BLaER1 (cell line): ENCODE results near the gene SLC6A1.

ENCODE experiments used
- H3K27ac ChIP-seq: shearing (Covaris generic); formaldehyde crosslinking; 2 replicates; pipeline ENCODE4 v1.8.1; 2022
- H3K27me3 ChIP-seq: shearing (Covaris generic); formaldehyde crosslinking; 2 replicates; pipeline ENCODE4 v1.8.1; 2022
- H3K36me3 ChIP-seq: shearing (Covaris generic); formaldehyde crosslinking; 2 replicates; pipeline ENCODE4 v1.8.1; 2022
- H3K4me1 ChIP-seq: shearing (Covaris generic); formaldehyde crosslinking; 2 replicates; pipeline ENCODE4 v1.8.1; 2022
- H3K4me2 ChIP-seq: shearing (Covaris generic); formaldehyde crosslinking; 2 replicates; pipeline ENCODE4 v1.8.1; 2022
- H3K4me3 ChIP-seq: shearing (Covaris generic); formaldehyde crosslinking; 2 replicates; pipeline ENCODE4 v1.8.1; 2022
- H3K9ac ChIP-seq: shearing (Covaris generic); formaldehyde crosslinking; 2 replicates; pipeline ENCODE4 v1.8.1; 2022
- H3K9me3 ChIP-seq: shearing (Covaris generic); formaldehyde crosslinking; 2 replicates; pipeline ENCODE4 v1.8.1; 2022
- H4K20me1 ChIP-seq: shearing (Covaris generic); formaldehyde crosslinking; 2 replicates; pipeline ENCODE4 v1.8.1; 2022
- Cebpa-rat ChIP-seq: shearing (Covaris generic); IDR thresholded peaks from 2 replicates; pipeline ENCODE4 v1.8.1; 2022

SLC6A1 gene

GRCh38 chr3:10988991-10989484 is 3.5 kb upstream of the SLC6A1 start:
- Histone ChIP-seq H3K4me1 (peaks cover 11% of the 10 kb centered on the region; the same call in 1 of the 2 replicates), H3K27ac (no peak overlapping the region), H3K9ac (no peak overlapping the region), H4K20me1 (peaks cover 9% of the 10 kb centered on the region; the same call in 1 of the 2 replicates), H3K4me2 (no peak overlapping the region), H3K36me3 (no peaks in the 10 kb centered on the region), H3K27me3 (peaks cover 33% of the 10 kb centered on the region), H3K4me3 (no peak overlapping the region), H3K9me3 (no peaks in the 10 kb centered on the region)
- TF ChIP-seq Cebpa-rat: no peak

- peaks cover 9% of the 10 kb centered on the region; the same call in 1 of the 2 replicates for H4K20me1 ChIP-seq
- H3K9ac ChIP-seq: no peak overlapping the region
- H3K27me3 ChIP-seq: peaks cover 51% of the 10 kb centered on the region
- H3K36me3 ChIP-seq: no peaks in the 10 kb centered on the region
- TF ChIP-seq Cebpa-rat: no peak
- no peaks in the 10 kb centered on the region for H3K9me3 ChIP-seq
- peak overlapping the region; percentile 69 for H3K4me2 ChIP-seq
- peaks cover 11% of the 10 kb centered on the region; the same call in 1 of the 2 replicates for H3K4me1 ChIP-seq
- H3K27ac ChIP-seq: no peak overlapping the region
- peak overlapping the region; percentile 56 for H3K4me3 ChIP-seq
Measured at GRCh38 chr3:10992943-10993728, 588 bp downstream of the SLC6A1 start.

- no peak overlapping the region for H3K9ac ChIP-seq
- no peak overlapping the region for H3K4me3 ChIP-seq
- H3K36me3 ChIP-seq: no peaks in the 10 kb centered on the region
- no peak overlapping the region for H3K27ac ChIP-seq
- H3K9me3 ChIP-seq: no peaks in the 10 kb centered on the region
- peaks cover 9% of the 10 kb centered on the region; the same call in 1 of the 2 replicates for H4K20me1 ChIP-seq
- TF ChIP-seq Cebpa-rat: no peak
- H3K4me1 ChIP-seq: peaks cover 11% of the 10 kb centered on the region; the same call in 1 of the 2 replicates
- no peak overlapping the region for H3K4me2 ChIP-seq
- peaks cover 51% of the 10 kb centered on the region for H3K27me3 ChIP-seq
Measured at GRCh38 chr3:10993729-10994065, 1.1 kb downstream of the SLC6A1 start.

GRCh38 chr3:10994306-10994705 is 1.8 kb downstream of the SLC6A1 start:
- Histone ChIP-seq H3K27me3 (peaks cover 51% of the 10 kb centered on the region), H3K4me1 (peaks cover 11% of the 10 kb centered on the region; the same call in 1 of the 2 replicates), H3K9me3 (no peaks in the 10 kb centered on the region), H3K36me3 (no peaks in the 10 kb centered on the region), H3K4me2 (no peak overlapping the region), H3K4me3 (no peak overlapping the region), H3K27ac (no peak overlapping the region), H3K9ac (no peak overlapping the region), H4K20me1 (peaks cover 9% of the 10 kb centered on the region; the same call in 1 of the 2 replicates)
- TF ChIP-seq Cebpa-rat: no peak

GRCh38 chr3:10995871-10996270 is 3.3 kb downstream of the SLC6A1 start:
- Histone ChIP-seq H3K4me1 (peaks cover 11% of the 10 kb centered on the region; the same call in 1 of the 2 replicates), H3K9me3 (no peaks in the 10 kb centered on the region), H3K36me3 (no peaks in the 10 kb centered on the region), H3K27ac (no peak overlapping the region), H3K4me3 (no peak overlapping the region), H3K27me3 (peaks cover 48% of the 10 kb centered on the region), H3K9ac (no peak overlapping the region), H4K20me1 (peaks cover 9% of the 10 kb centered on the region; the same call in 1 of the 2 replicates), H3K4me2 (no peak overlapping the region)
- TF ChIP-seq Cebpa-rat: no peak

- Histone ChIP-seq H3K4me2 (no peak overlapping the region), H3K36me3 (no peaks in the 10 kb centered on the region), H3K9ac (no peak overlapping the region), H3K9me3 (no peaks in the 10 kb centered on the region), H4K20me1 (peaks cover 9% of the 10 kb centered on the region; the same call in 1 of the 2 replicates), H3K4me3 (no peak overlapping the region), H3K27ac (no peak overlapping the region), H3K4me1 (peaks cover 11% of the 10 kb centered on the region; the same call in 1 of the 2 replicates), H3K27me3 (peaks cover 42% of the 10 kb centered on the region)
- TF ChIP-seq Cebpa-rat: no peak
Measured at GRCh38 chr3:10996345-10997013, 3.9 kb downstream of the SLC6A1 start.

GRCh38 chr3:10997196-10997595 is 4.6 kb downstream of the SLC6A1 start:
- TF ChIP-seq Cebpa-rat: no peak
- H3K9ac ChIP-seq: no peak overlapping the region
- no peak overlapping the region for H3K4me3 ChIP-seq
- H3K4me2 ChIP-seq: no peak overlapping the region
- H4K20me1 ChIP-seq: peaks cover 9% of the 10 kb centered on the region; the same call in 1 of the 2 replicates
- no peaks in the 10 kb centered on the region for H3K36me3 ChIP-seq
- peaks cover 9% of the 10 kb centered on the region; the same call in 1 of the 2 replicates for H3K4me1 ChIP-seq
- H3K9me3 ChIP-seq: no peaks in the 10 kb centered on the region
- H3K27ac ChIP-seq: no peak overlapping the region
- H3K27me3 ChIP-seq: peaks cover 34% of the 10 kb centered on the region

GRCh38 chr3:10998542-10998941 is 6.0 kb downstream of the SLC6A1 start:
- Histone ChIP-seq H3K4me3 (no peak overlapping the region), H4K20me1 (peaks cover under 1% of the 10 kb centered on the region; the same call in 1 of the 2 replicates), H3K36me3 (no peaks in the 10 kb centered on the region), H3K9me3 (no peaks in the 10 kb centered on the region), H3K4me2 (no peak overlapping the region), H3K27me3 (peaks cover 23% of the 10 kb centered on the region), H3K4me1 (peaks cover 7% of the 10 kb centered on the region; the same call in 1 of the 2 replicates), H3K27ac (no peak overlapping the region), H3K9ac (no peak overlapping the region)
- TF ChIP-seq Cebpa-rat: no peak

GRCh38 chr3:10999221-11000107 is 6.9 kb downstream of the SLC6A1 start:
- Histone ChIP-seq H3K9ac (no peak overlapping the region), H3K27ac (no peak overlapping the region), H3K9me3 (no peaks in the 10 kb centered on the region), H3K27me3 (peaks cover 14% of the 10 kb centered on the region), H3K4me1 (peaks cover 7% of the 10 kb centered on the region; the same call in 1 of the 2 replicates), H3K4me3 (no peak overlapping the region), H4K20me1 (no peaks in the 10 kb centered on the region), H3K4me2 (no peak overlapping the region), H3K36me3 (no peaks in the 10 kb centered on the region)
- TF ChIP-seq Cebpa-rat: no peak
